Stimulated activated CD8-positive, alpha-beta memory T cell treated with anti-CD3 and anti-CD28 coated beads, Interleukin-4, amount 100 ng/mL, for 48 hours (primary cell): Measurements from ENCODE around the gene C16orf74.

Experiments used
- DNase-seq: peaks from one replicate; pipeline ENCODE4 v3.0.0-alpha.2; 2020

The C16orf74 gene

DNA sequence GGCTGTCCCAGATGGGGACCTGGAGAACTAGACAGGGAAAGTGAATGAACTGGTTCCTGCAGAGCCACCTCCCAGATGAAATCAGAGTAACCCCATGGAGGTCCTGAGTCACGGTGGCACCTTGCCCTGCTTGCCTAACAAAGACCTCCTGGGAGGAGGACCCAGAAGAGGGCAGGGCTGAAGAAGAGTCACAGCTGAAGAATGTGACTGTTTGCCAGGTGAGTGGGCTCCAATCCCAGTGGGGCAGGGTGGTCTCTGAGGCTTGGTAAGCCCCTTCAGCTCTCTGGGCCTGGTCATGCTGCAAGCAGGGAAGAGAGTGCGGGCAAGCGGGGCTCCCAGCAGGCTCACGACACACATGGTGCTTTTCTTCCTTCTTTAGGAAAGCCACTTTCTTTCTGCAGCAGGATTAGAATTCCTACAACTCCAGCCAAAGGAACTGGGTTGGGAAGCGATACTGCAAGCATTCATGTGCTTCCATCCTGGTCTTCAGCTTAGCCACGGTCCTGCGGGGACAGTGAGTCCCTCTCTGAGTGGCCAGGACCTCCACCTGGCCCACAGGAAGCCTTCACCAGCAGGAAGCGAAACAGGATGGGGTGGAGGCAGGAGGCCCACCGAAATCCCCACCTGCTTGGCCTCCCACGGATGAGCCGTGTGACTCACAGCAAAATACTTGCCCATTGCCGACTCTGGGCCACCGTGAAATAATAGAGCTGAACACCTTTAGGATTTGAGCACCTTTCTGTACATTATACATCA is 4.3 kb downstream of the C16orf74 start:
- DNase-seq = no peak

- DNase-seq = no peak
These were observed 11.8 kb downstream of the C16orf74 start for GRCh38 chr16:85738923-85739715.

- DNase-seq = no peak
These were observed 14.0 kb downstream of the C16orf74 start for GRCh38 chr16:85736921-85737320.

DNA sequence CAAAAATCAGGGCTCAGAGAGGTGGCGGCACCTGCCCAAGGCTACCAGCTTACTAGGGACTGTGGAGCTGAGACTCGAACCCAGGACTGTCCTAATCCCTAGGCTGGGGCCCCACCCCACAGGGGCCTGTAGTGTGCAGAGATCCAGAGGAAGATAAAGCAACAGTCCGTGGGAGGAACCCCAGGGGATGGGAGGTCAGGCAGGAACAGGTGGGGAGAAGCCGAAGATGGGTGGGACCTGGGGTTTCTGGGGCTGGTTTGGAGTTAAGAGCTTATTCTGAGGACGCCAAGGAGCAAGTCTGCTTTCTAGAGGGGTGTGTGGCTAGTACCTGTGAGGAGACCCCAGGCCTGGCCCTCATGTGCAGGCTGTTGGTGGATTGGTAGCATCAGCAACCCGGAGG is 14.9 kb downstream of the C16orf74 start:
- DNase-seq = no peak

DNA sequence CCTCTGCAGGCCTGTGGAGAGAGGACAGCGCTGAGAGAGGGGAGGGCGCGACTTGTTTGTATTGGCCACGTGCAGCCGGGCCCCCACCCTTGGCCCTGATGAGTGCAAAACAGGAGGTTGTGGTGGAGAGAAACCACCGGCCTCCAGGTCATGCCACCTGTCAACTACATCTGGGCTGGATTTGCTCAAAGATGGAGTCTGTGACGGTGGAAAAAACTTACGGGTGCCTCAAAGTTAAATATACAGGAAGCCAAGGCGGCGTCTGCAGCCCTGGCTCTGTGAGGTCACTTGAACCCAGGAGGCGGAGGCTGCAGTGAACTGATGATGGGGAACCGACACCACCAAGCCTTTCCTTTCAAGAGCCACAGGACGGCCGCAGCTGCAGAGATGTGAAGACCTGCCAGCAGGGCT is 15.7 kb downstream of the C16orf74 start:
- peak; percentile 48 for DNase-seq

DNA sequence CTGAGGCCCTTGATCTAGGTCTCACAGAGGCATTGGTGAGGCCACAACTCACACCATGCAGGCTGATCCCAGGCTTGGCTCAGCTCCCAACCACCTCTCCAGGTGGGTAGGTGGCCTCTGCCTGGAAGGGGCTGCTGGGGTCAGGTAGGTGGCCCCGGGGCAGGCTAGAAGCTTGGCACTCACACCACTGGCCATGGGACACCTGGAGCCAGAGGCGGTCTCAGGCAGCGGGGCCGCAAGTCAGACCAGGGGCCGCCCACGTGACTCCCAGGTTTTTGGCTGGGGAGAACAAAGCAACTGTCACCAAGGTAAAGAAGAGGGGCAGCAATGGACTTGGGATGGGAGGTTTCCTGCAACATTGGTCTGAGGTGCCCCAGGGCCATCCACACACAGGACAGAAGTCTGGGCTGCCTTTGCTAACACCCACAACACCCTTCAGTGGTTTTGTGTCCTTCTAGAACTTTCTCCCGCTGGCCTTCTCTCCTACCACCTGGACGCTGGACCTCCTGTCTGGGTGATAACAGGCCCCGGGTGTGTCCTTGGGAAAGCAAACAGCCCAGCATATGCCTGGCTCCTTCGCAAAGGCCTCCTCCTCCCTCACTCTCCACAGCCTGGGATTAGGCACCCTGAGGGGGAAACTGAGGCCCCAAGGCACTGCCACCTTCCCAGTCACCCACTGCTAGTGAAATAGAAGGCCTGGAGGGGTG is 16.4 kb downstream of the C16orf74 start:
- no peak for DNase-seq

GRCh38 chr16:85733839-85734170 is 17.1 kb downstream of the C16orf74 start:
- DNase-seq = no peak

GRCh38 chr16:85733155-85733838 is 17.6 kb downstream of the C16orf74 start:
- no peak for DNase-seq

GRCh38 chr16:85731179-85731578 is 19.7 kb downstream of the C16orf74 start:
- no peak for DNase-seq

DNA sequence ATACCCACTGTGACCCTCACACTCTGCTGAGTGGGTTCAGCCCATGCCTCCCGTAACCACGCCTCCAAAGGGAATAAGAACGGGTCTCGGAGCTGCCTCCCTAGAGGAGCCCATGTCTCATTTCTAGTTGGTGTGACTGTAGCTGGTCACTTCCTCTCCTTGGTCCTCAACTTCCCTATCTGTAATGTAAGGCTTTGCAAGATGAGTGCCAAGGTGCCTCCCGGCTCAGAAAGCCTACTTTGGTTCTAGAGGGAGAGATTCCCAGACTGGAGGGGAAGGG is 20.8 kb downstream of the C16orf74 start:
- no peak for DNase-seq

- DNase-seq = no peak
These were observed 21.3 kb downstream of the C16orf74 start for GRCh38 chr16:85729452-85730185.

DNA sequence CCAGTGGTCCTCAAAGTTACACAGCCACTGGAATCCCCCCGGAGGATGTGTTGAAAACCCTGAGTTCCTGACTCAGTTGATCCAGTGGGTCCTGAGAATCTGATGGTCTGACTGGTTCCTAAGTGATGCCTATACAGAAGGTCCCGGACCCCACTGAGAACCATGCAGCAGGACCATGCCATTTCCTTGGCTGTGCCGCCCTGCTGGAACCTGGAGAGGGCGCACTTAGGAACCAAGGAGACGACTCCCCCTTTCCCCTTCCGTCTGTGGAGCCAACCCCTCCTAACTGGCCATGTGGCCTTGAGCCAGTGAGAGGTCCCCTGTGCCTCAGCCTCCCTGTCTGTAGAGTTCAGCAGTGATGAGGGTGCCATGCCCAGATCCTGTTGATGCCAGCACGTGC is 22.0 kb downstream of the C16orf74 start:
- DNase-seq = no peak

GRCh38 chr16:85724936-85725335 is 26.0 kb downstream of the C16orf74 start:
- DNase-seq = no peak

DNA sequence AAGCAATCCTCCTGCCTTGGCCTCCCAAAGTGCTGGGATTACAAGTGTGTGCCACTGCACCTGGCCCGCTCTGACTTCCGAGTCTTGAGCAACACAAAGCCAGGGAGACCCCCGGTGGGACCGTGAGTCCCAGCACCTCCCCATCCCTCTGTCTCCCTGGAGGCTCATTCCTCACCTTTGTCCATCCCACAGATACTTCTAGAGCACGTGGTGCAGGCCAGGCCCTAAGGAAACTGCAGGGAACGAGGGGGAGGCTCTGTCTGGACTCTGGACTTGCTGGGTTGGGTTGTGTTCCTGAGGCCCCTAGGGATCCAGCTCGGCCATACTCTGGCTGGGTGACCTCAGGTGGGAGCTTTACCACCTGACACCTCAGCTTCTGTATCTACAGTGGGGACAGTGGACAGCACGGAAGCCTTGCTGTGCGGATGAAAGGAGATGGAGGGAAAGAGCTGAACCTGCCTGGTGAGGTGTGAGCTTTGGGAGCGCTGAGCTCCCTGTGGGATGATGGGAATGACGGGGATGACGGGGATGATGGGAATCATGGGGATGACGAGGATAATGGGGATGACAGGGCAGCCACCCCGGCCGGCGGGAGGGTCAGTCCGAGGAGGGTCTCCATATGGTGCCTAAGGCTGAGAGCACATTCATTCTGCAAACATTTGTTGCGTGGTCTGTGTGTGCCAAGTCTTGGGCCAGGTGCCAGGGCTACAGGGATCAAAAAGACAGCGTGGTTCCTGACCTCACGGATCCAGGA is 26.6 kb downstream of the C16orf74 start:
- DNase-seq = no peak

- DNase-seq = no peak
These were observed 28.6 kb downstream of the C16orf74 start for GRCh38 chr16:85722128-85722893.

DNA sequence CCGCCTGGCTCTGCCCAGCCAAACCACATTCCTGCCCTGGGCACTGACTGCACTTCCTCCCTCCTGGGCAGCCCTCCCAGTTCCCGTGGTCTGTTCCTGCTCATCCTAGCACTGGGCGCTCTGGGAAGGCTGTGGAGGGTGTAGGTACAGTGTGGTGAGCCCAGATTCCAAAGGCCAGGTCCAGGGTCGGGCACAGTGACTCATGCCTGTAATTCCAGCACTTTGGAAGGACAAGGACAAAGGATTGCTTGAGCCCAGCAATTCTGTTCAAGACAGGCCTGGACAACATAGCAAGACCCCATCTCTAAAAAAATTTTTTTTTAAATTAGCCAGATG is 30.6 kb downstream of the C16orf74 start:
- DNase-seq = no peak

DNA sequence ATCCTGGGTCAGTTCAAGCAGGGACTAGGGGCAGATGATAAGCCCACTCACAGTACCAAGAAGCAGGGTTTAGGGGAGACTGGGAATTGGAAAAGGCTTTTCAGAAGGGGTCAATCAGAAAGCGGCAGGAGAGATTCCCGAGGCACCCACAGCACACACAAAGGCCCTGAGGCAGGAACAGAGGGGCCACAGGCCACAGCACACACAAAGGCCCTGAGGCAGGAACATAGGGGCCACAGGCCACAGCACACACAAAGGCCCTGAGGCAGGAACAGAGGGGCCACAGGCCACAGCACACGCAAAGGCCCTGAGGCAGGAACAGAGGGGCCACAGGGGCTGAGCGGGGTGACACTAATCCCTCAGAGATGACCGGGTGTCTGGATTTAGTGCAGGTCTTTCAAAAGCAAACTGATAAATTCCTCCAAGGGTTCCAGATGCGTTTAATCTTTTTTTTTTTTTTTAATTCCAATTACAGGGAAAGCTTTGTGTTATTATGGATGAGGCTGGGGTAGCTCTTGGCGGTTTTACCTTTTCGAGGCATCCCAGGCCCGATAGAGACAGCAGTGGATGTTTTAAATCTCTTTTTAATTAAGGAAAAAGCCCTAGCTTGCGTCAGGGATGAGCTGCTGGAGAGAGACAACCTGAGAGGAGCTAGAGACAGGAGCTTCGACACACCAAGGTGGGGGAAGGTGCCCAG is 31.1 kb downstream of the C16orf74 start:
- DNase-seq = no peak

- no peak for DNase-seq
These were observed 32.2 kb downstream of the C16orf74 start for GRCh38 chr16:85718682-85719081.

DNA sequence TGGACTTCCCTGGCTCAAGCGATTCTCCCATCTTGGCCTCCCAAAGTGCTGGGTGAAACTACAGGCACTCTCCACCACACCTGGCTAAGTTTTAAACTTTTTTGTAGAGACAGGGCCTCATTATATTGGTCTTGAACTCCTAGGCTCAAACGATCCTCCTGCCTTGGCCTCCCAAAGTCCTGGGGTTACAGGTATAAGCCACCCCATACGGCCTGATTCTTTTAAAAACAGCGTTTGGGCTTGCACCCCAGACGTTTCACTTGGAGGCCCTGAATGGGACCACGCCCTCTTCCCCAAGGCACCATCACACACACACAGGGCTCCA is 32.8 kb downstream of the C16orf74 start:
- DNase-seq = no peak

DNA sequence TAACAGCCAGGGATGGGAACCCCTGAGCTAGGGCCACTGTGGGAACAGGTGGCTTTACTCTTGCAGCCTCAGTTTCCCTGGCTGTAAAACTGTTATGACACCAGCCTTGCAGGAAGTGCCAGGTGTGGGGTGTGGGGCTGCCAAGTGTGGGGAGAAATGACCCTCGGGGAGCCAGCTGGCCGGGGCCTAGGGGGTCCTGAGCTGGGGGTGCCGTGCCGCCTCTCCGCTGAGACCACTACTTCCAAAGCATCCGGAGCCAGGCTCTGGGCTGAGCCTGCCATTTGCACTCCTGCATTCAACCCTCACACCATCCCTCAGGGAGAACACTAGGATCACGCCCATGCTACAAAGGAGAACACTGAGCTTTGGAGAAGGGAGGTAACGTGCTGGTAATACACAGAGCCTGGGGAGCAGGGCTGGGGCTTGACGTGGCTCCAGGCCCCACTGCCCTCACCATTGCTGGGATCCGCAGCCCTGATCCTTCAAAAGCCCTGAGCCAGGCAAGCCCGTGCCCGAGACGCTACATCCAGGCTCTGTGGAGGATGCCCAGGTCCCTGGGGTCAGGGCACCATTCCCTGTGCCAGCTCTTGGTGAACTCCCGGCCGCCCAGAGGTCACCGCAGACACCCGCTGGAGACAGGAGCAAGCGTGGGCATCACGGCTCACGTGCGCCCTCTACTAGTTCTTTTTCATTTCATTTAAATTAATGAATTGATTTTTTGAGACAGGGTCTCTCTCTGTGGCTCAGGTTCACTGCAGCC is 33.3 kb downstream of the C16orf74 start:
- DNase-seq = peak; percentile 78
